Transverse colon (tissue), 4 donors: ENCODE measurements around the gene FAM20C. TPM values are rescaled to one million over a fixed set of nuclear protein-coding genes. Genes with fewer than 3 reads are reported as not detected.
"Not testable (repeated sequence)": the region's sequence is repeated elsewhere in the genome, so short reads cannot be mapped to it uniquely, and the experiment has no call there.

ENCODE experiments used
- DNase-seq: peaks from one replicate; pipeline ENCODE4 v3.0.0-alpha.2; 2019
- H3K27ac ChIP-seq, 4 donors: fragments of 200-600 bp; sonication (generic); 2 replicates each; pipeline ENCODE4 v1.5.1; 2016 to 2018; ENCODE audit warnings: inconsistent platforms in 4 of 4
- H3K27me3 ChIP-seq: fragments of 200-600 bp; sonication (generic); 2 replicates; pipeline ENCODE4 v1.5.1; 2017; ENCODE audit warnings: inconsistent platforms
- H3K36me3 ChIP-seq, 4 donors: fragments of 200-600 bp; sonication (generic); 2 replicates each; pipeline ENCODE4 v1.5.1; 2017 to 2019; ENCODE audit warnings: inconsistent platforms in 4 of 4
- H3K4me1 ChIP-seq, 4 donors: fragments of 200-600 bp; sonication (generic); 2 replicates each; pipeline ENCODE4 v1.5.1; 2017 to 2020; ENCODE audit warnings: inconsistent platforms in 4 of 4
- H3K4me3 ChIP-seq, 4 donors: fragments of 200-600 bp; sonication (generic); 1 replicate in 1 of 4; 2 replicates in 3 of 4; pipeline versions ENCODE4 v1.5.1 to v1.6.1; 2017 to 2019; ENCODE audit warnings: inconsistent platforms in 4 of 4
- H3K9me3 ChIP-seq, 2 donors: fragments of 200-600 bp; sonication (generic); 2 replicates each; pipeline ENCODE4 v1.5.1; 2017 to 2019; ENCODE audit warnings: inconsistent platforms in 2 of 2
- CTCF ChIP-seq, 5 experiments: fragments of 200-600 bp in 3 of 5; fragments of 450-650 bp in 2 of 5; sonication (generic) in 3 of 5; IDR thresholded peaks; 1 replicate in 2 of 5; 2 replicates in 3 of 5; pipeline ENCODE4 v1.5.1; 2016 to 2017; ENCODE audit warnings: antibody characterized with exemption in 5 of 5, inconsistent platforms in 3 of 5, mild to moderate bottlenecking in 2 of 5, moderate library complexity in 1 of 5
- EP300 ChIP-seq: sonication (generic); formaldehyde crosslinking; IDR thresholded peaks from one replicate; pipeline ENCODE4 v1.6.1; 2017; ENCODE audit warnings: antibody characterized with exemption, low read depth
- POLR2A ChIP-seq: fragments of 450-650 bp; IDR thresholded peaks from one replicate; pipeline ENCODE4 v1.6.1; 2016; ENCODE audit warnings: antibody characterized with exemption, mild to moderate bottlenecking, moderate library complexity
- POLR2AphosphoS5 ChIP-seq, 3 donors: sonication (generic); formaldehyde crosslinking; IDR thresholded peaks; one replicate each; pipeline ENCODE4 v1.6.1; 2016; ENCODE audit warnings: antibody characterized with exemption in 3 of 3
- WGBS, 2 donors: methylation state at CpG; one replicate each; pipeline ENCODE4 v1.1.5; 2018; ENCODE audit warnings: low coverage in 1 of 2; 5-methylcytosine and 5-hydroxymethylcytosine counted together
- in situ Hi-C, 4 donors: fragments of 200-750 bp; cut with MboI; loops; one replicate each; pipeline versions ENCODE4 v1.15.0 to v1.15.1; 2017; ENCODE audit warnings: low sequenced_read_pairs in 3 of 4, low pct_ligation_motif_present in 1 of 4, low pct_unique_long_range_greater_than_20kb in 1 of 4
- intact Hi-C: fragments of 100-400 bp; cut with DNase I; formaldehyde crosslinking; loops from one replicate; pipeline ENCODE4 v1.15.1; 2023; ENCODE audit warnings: low total_unique reads
- total RNA-seq, 4 donors: library from RNA; depleted of rRNA; stranded (reverse); fragments of >200 nt; gene quantifications; one replicate each; pipeline ENCODE4 v1.1.0, GENCODE V29; 2016

Gene FAM20C
- total RNA-seq, 4 donors from 2014 or later: 10.5 to 62.3 (median 23.5) TPM

DNA sequence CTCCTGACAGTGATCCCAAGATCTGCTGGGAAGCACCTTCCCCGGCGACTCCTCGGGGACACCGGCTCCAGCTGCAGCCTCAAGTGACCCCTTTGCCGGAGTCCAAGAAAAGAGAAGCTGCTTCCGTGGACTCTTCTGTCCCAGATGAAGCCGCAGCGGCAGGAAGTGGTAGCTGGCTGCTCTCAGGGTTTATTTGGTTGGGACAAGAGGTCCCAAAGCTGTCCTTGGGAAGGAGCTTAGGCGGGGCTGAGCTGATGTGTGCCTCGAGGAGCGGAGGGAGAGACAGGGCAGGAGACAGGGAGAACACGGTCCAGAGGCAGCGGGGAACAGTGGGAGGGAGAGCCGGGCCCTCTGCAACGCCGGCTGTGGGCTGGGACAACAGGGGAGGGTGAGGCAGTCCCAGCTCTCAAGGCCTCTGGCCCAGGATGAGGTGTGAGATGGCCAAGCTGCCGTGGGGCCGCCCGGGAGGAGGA lies 13.1 kb upstream of the FAM20C start:
- no peak for DNase-seq

DNA sequence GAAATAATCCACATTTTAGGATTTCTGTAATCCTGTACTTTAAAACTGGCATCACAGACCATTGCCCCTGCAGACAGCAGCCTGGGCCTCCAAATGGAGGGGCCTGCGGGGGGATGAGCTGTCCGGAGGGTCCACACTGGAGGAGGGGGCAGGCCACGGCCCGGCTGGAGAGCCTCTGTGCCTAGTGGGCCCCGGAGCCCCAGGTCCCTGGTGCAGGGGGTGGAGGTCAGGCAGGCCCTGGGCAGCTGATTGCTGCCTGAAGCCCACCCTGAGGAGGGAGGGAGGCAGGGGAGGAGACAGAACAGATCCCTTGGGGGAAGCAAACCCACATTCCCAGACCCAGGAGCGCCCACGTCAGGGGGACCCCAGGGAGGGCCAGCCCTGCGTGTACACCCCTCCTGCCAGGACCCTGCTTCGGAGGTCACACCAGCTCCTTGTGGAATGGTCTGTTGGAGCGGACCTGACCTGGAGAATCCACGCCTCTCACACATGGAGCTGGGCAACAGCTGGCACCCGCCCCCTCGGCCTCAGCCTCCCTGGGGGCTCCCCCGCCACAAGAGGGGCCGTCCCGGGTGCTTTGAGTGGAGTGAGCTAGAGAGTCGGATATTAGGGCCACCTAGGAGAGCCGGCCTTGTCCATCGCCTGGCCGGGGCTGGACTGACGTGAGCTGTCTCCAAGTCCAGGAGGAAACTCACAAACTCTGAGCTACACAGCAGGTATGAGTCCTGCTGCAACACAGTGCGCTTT lies 12.2 kb upstream of the FAM20C start:
- Histone ChIP-seq H3K27me3 (no peaks in the 10 kb centered on the region), H3K4me3 (no peak overlapping the region), H3K36me3 (no peaks in the 10 kb centered on the region), H3K9me3 (no peaks in the 10 kb centered on the region), H3K4me1 (peaks cover 0 to 5% (median 2%) of the 10 kb centered on the region in 4 donors), H3K27ac (peak overlapping the region in 3 of 4 donors; percentile 13 to 44 (median 13))
- DNase-seq: no peak
- 79 to 100% methylated on average over 5 to 22 of the region's 22 CpGs for WGBS, 2 donors
- in situ Hi-C loops (no loop called here), intact Hi-C loops (no loop called here)
- TF ChIP-seq POLR2AphosphoS5 (IDR thresholded peaks at IDR 0.05): no peak
- no peak for TF ChIP-seq POLR2A
- no peak for TF ChIP-seq EP300
- TF ChIP-seq CTCF (IDR thresholded peaks at IDR 0.05): no peak

More for the DNA sequence above, 13.1 kb upstream of the FAM20C start:
- no peaks in the 10 kb centered on the region for H3K9me3 ChIP-seq
- no peak overlapping the region for H3K4me3 ChIP-seq
- in situ Hi-C loops (no loop called here), intact Hi-C loops (no loop called here)
- peak overlapping the region; percentile 13 to 58 (median 28) for H3K27ac ChIP-seq
- no peak for TF ChIP-seq CTCF (IDR thresholded peaks at IDR 0.05)
- TF ChIP-seq POLR2A: no peak
- TF ChIP-seq EP300: no peak
- no peak for TF ChIP-seq POLR2AphosphoS5 (IDR thresholded peaks at IDR 0.05)
- H3K27me3 ChIP-seq: no peaks in the 10 kb centered on the region
- 73 to 87% methylated on average over 11 to 19 of the region's 19 CpGs for WGBS, 2 donors
- no peaks in the 10 kb centered on the region for H3K36me3 ChIP-seq
- peaks cover 0 to 2% (median 0%) of the 10 kb centered on the region in 4 donors for H3K4me1 ChIP-seq

- in situ Hi-C loops: no loop called here
- intact Hi-C loops: no loop called here
- no peak for DNase-seq
These were observed 10.6 kb upstream of the FAM20C start for GRCh38 chr7:181738-182137.

DNA sequence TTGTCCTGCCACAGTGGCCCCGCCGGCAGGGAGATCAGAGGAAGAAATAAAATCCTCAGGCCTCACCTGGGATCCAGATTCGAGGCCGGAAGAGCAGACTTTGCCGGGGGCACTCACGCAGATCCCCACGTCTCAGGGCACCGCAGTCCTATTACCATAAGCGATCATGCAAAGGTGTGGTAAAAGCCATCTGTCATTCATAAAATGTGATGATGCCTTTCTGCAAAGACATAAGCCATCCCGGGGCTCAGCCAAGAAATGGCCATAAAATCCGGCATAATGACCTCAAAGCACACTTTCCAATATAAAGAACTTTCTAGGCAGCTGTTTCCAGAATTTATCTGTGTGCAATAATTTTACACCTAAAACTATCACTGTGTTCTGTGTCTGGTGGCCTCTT lies 9.9 kb upstream of the FAM20C start:
- H3K27ac ChIP-seq, in situ Hi-C loops, H3K9me3 ChIP-seq, H3K4me1 ChIP-seq, DNase-seq, H3K4me3 ChIP-seq, H3K27me3 ChIP-seq, intact Hi-C loops, H3K36me3 ChIP-seq: not testable (repeated sequence)
- WGBS, 2 donors: 53 to 60% methylated on average over 1 to 4 of the region's 11 CpGs

More at GRCh38 chr7:181738-182137, 10.6 kb upstream of the FAM20C start:
- H3K27me3 ChIP-seq: no peaks in the 10 kb centered on the region
- no peak overlapping the region for H3K4me3 ChIP-seq
- TF ChIP-seq CTCF (IDR thresholded peaks at IDR 0.05): no peak
- no peak for TF ChIP-seq POLR2AphosphoS5 (IDR thresholded peaks at IDR 0.05)
- WGBS, 2 donors: 87% methylated on average over 16 of the region's 16 CpGs; no CpG with 5 or more reads in 1 of the 2 donors
- H3K9me3 ChIP-seq: no peaks in the 10 kb centered on the region
- H3K4me1 ChIP-seq: peaks cover 0 to 5% (median 2%) of the 10 kb centered on the region in 4 donors
- H3K27ac ChIP-seq: no peak overlapping the region
- H3K36me3 ChIP-seq: no peaks in the 10 kb centered on the region
